ENCODE measurements around the gene IREB2.

- TF ChIP-seq, protein P1, sequence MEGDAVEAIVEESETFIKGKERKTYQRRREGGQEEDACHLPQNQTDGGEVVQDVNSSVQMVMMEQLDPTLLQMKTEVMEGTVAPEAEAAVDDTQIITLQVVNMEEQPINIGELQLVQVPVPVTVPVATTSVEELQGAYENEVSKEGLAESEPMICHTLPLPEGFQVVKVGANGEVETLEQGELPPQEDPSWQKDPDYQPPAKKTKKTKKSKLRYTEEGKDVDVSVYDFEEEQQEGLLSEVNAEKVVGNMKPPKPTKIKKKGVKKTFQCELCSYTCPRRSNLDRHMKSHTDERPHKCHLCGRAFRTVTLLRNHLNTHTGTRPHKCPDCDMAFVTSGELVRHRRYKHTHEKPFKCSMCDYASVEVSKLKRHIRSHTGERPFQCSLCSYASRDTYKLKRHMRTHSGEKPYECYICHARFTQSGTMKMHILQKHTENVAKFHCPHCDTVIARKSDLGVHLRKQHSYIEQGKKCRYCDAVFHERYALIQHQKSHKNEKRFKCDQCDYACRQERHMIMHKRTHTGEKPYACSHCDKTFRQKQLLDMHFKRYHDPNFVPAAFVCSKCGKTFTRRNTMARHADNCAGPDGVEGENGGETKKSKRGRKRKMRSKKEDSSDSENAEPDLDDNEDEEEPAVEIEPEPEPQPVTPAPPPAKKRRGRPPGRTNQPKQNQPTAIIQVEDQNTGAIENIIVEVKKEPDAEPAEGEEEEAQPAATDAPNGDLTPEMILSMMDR (conservative IDR thresholded peaks at IDR 0.05 in 1 of 2, IDR thresholded peaks at IDR 0.05 in 1 of 2; ENCODE audit: extremely low read depth in 1 of 2, insufficient read depth in 1 of 2, low read depth in 1 of 2, low read length in 2 of 2): no peak
- TF ChIP-seq EZH2 (IDR thresholded peaks at IDR 0.05; ENCODE audit: borderline replicate concordance, low read length): no peak
Measured at GRCh38 chr15:78492872-78493271, 54.9 kb downstream of the IREB2 start.

Measured in mammary epithelial cell (primary cell).